T-helper 9 cell (primary cell): ENCODE data around the gene HMBS.

Experiments used
- DNase-seq: peaks from one replicate; pipeline ENCODE4 v3.0.0-alpha.2; 2020

The HMBS gene

GRCh38 chr11:119067371-119068222, 17.1 kb upstream of the HMBS start, which contains the start of gene VPS11:
Gene VPS11 (plus strand): TSS chr11:119067818. CDS start chr11:119067824, 6 bp downstream.
- peak; percentile 98 for DNase-seq

DNA sequence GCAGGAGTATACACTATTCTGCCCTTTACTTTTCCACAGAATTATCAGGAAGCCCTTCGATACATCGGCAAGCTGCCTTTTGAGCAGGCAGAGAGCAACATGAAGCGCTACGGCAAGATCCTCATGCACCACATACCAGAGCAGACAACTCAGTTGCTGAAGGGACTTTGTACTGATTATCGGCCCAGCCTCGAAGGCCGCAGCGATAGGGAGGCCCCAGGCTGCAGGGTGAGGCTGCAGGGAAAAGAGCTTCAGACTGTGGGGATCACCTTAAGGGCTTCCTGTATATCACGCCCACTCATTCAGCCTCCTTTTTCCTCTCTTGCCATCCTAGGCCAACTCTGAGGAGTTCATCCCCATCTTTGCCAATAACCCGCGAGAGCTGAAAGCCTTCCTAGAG, 6.8 kb upstream of the HMBS start:
- no peak for DNase-seq

DNA sequence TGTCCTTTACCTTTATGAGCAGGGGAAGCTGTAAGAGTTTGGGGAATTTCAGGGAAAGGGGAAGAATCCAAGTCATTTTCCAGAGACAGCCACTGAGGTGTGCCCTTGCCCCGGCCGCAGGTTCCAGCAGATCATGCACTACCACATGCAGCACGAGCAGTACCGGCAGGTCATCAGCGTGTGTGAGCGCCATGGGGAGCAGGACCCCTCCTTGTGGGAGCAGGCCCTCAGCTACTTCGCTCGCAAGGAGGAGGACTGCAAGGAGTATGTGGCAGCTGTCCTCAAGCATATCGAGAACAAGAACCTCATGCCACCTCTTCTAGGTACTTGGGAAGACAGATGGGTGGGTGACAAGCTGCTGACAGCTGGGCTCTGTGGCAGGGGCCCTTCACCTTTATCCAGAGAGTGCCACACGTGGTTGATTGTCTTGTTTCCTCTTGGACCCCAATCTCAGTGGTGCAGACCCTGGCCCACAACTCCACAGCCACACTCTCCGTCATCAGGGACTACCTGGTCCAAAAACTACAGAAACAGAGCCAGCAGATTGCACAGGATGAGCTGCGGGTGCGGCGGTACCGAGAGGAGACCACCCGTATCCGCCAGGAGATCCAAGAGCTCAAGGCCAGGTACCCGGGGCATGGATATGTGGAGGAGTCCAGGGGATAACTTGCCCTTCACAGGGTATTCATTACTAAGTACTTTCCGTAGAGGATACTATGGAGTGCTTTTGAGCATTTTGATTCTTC, 5.8 kb upstream of the HMBS start:
- DNase-seq: no peak

DNA sequence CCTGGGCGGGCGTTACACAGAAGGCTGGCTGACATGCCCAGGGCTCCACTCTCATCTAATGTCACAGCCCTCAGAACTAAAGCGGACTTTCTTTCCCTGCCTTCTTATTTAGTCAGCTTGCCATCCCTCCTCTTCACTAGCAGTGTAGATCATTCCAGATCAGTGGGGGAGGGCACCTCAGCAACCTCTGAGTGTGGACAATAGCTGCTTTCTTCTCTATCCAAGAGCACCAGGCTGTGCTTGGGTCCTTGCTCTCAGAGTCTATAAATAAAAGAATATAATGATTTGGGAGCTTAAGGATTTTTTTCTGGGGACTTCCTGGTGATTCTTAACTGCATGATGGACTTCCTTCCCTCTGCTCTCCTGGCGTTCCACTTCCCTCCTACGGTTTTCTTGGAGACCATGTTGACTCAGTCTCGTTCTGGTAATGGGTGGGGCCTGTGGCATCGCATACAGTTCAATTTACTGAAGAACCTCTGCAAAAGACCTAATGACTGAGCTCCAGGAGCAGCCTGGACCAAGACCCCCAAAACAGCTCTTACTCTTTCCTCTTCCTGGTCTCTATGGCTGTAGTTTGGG, 2.9 kb upstream of the HMBS start:
- DNase-seq: no peak

GRCh38 chr11:119085437-119085847, 761 bp downstream of the HMBS start:
- DNase-seq: peak; percentile 11

DNA sequence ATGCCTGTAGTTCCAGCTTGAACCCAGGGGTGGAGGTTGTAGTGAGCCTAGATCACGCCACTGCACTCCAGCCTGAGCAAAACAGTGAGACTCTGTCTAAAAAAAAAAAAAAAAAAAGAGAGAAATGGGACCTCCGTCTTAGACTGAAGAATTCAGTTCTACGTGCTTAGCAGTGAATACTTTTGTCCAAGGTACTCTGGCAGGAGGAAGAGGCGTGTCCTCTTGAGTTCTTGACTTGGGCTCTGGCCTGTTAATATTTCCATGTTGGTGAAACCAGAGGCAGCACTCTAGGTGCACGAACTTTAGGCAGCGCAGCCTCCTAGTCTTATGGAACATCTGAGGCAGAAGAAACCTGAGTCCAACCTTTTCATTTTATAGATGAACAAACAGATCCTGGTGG, 2.4 kb downstream of the HMBS start:
- no peak for DNase-seq

GRCh38 chr11:119087747-119088241, 3.1 kb downstream of the HMBS start:
- no peak for DNase-seq

DNA sequence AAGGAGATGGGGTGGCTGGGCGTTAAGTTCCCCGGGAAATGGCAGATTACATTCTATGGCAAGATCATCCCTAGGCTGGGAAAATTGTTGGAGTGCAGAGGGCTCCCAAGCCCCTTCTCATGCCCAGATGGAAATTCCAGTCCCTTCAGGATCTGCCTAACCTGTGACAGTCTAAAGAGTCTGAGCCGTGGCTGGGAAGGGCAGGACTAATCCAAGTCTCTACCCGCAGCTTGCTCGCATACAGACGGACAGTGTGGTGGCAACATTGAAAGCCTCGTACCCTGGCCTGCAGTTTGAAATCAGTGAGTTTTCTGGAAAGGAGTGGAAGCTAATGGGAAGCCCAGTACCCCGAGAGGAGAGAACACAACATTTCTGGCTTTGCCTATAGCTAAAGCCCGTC, 3.7 kb downstream of the HMBS start:
- no peak for DNase-seq

DNA sequence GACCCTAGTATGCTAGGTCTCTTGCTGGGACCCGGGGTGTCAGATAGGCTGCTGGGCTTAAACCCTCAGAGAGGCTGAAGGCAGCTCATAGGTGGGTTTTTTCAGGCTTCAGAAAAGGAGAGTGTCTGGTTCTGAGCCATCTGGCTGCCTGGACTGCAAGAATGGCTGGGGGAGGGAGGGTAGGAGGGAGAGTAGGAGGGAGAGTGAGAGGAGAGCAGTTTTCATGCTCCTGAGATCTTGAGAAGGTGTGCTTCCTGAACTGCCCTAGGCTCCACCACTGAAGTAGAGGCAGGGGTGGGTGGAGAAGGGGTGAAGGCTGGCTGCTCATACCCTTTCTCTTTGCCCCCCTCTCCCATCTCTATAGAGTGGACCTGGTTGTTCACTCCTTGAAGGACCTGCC, 4.6 kb downstream of the HMBS start:
- DNase-seq: no peak

- DNase-seq: no peak
These were observed 6.5 kb downstream of the HMBS start for GRCh38 chr11:119091178-119091577.

DNA sequence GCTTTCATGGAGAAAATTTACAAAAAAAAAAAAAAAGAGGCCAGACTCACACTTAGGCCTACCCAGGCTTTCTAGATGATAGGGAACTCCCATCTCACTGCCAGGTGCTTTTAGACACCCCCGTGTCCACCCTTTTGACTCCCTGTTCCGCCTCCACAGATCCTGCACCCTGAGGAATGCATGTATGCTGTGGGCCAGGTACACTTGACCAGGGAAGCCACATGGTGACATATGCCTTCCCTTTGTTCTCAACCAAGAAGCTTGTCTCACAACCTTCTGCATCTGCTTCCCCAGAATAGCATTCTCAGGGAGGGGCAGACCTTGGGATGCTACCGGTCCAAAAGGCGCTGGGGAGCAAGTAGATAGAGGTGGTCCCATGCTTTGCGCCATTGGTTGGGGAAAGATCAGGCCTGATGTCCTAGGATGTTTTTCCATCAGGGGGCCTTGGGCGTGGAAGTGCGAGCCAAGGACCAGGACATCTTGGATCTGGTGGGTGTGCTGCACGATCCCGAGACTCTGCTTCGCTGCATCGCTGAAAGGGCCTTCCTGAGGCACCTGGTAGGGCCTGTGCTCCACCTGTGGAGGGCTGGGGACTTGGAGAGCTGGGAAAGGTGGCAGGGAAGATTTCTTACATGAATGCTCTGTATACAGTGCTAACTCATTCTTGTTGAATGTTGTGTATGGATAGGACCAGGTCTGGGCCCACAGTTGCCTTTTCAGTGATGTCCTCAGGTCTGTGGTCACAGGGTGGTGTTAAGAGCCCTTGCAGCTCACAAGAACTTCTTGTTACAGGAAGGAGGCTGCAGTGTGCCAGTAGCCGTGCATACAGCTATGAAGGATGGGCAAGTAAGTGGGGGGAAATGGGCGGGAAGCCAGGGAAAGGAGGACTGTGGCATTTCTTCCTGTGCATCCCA, 7.5 kb downstream of the HMBS start:
- no peak for DNase-seq

DNA sequence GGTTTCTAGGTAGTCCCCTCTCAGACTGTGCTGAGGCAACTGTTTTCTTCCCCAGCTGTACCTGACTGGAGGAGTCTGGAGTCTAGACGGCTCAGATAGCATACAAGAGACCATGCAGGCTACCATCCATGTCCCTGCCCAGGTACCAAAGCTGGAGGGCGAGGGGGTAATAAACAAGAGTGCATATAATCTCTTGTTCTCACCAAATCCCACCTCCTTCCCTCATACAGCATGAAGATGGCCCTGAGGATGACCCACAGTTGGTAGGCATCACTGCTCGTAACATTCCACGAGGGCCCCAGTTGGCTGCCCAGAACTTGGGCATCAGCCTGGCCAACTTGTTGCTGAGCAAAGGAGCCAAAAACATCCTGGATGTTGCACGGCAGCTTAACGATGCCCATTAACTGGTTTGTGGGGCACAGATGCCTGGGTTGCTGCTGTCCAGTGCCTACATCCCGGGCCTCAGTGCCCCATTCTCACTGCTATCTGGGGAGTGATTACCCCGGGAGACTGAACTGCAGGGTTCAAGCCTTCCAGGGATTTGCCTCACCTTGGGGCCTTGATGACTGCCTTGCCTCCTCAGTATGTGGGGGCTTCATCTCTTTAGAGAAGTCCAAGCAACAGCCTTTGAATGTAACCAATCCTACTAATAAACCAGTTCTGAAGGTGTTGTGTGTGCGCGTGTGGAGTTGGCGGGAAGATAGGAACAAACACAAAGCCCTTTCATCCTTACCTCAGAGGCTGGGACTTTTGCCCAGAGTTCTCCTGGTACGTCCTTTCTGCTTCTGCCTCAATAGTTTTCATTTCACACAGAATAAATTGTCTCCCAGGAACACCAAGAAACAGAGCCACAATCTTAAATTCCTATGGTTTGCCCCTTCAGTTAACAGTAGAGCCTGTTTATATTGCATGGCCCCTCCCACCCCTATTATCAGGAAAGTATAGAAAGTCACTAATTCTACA, 8.5 kb downstream of the HMBS start:
- DNase-seq: no peak

GRCh38 chr11:119093942-119094815, 9.5 kb downstream of the HMBS start:
- peak; percentile 43 for DNase-seq

DNA sequence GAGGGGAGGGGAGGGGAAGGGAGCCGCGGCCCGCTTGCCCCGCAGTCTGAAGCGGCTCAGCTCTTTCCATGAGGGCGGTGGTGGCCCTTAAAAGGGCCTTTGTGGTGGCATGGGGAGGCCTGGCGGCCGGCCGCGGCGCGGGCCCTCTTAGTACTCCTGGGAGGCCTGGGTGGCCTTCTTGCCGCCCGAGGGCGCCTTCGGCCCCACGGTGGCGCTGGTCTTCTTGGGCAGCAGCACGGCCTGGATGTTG, 10.1 kb downstream of the HMBS start:
- DNase-seq: no peak

- DNase-seq: peak; percentile 97
These were observed 10.6 kb downstream of the HMBS start for GRCh38 chr11:119095066-119095880.

- DNase-seq: no peak
These were observed 15.0 kb downstream of the HMBS start for GRCh38 chr11:119099711-119100110.

DNA sequence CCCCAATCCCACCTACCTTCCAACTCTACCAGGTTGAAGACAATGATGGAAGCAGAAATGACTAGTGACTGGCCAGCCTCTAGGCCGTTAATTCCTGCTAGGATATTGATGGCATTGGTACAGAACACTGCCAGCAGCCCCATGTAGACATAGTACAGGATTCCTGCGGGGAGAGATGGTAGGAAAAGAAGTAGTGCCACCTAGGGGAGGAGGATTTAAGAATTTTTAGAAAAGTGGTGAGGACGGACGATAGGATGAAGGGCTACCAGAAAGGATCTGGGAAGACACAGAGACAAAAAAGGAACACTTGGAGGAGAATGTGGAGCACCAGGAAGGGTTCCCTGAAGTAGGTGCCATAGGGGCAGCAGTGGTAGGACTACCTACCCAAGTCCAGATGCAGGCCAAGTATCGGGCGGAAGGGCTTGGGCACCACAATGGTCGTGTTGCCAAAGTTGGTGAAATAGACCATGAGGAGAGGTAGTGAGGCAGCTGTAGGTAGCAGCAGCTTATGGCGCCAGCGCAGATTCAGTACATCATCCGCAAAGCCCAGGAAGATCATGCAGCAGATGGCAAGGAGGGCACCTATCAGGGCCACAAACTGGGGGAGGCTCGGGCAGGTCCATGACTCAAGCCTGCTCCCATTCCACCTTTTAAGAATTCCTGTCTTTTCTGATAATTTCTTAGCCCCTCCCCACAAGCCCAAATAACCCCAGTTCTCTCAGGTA, 15.7 kb downstream of the HMBS start:
- no peak for DNase-seq

- DNase-seq: no peak
These were observed 16.5 kb downstream of the HMBS start for GRCh38 chr11:119100994-119101758.
